ENCODE data around the gene GRM4. TPM values are rescaled to one million over a fixed set of nuclear protein-coding genes. Genes with fewer than 3 reads are reported as not detected.
A peak's percentile ranks its signal among the peaks of the same experiment; 100 is the strongest.

GRM4 gene
- total RNA-seq, 6 experiments from 2014 or later, result not detected

GRCh38 chr6:34178357-34179105 is 32.6 kb upstream of the GRM4 start:
- no peak for ATAC-seq
- Histone ChIP-seq H3K36me3 (no peaks in the 10 kb centered on the region), H3K4me3 (no peak overlapping the region), H3K4me1 (no peaks in the 10 kb centered on the region), H3K9me3 (no peaks in the 10 kb centered on the region), H3K27ac (no peak overlapping the region), H3K27me3 (no peaks in the 10 kb centered on the region)
- TF ChIP-seq CTCF (IDR thresholded peaks at IDR 0.05) (no peak), POLR2A (IDR thresholded peaks at IDR 0.05) (no peak)
- 100% methylated on average over 3 of the region's 19 CpGs for WGBS (ENCODE audit: insufficient coverage, low coverage, low lambda C conversion rate, missing lambda C conversion rate)
- intact Hi-C loops (cut with DNase I), result no loop called here
- DNase-seq, result no peak

DNA sequence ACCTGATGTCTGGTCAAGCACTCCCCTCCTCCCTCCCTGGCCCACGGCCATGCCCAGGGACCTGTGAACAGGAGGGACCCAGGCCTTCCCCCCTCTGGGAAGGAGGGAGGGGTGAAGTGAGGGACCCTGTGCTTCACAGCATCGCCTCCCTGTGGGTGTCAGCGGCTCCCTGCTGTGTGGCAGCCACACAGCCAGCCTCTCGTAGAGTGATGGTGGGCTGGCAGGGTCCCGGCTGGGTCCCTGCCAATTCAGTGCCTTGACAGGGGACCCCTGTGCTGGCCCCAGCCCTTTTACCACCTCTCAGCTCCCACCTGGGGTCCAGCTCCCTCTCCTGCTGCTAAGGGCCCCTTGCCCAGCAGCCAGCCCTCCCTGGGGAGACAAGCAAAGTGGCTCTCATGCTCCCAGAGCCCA is 31.3 kb upstream of the GRM4 start:
- TF ChIP-seq POLR2A (IDR thresholded peaks at IDR 0.05), result no peak
- no peak for TF ChIP-seq CTCF (IDR thresholded peaks at IDR 0.05)
- Histone ChIP-seq H3K9me3 (no peaks in the 10 kb centered on the region), H3K4me3 (no peak overlapping the region), H3K27ac (no peak overlapping the region), H3K36me3 (no peaks in the 10 kb centered on the region), H3K27me3 (no peaks in the 10 kb centered on the region), H3K4me1 (no peaks in the 10 kb centered on the region)
- no peak for DNase-seq
- intact Hi-C loops (cut with DNase I), result no loop called here
- 60% methylated on average over 1 of the region's 5 CpGs for WGBS (ENCODE audit: insufficient coverage, low coverage, low lambda C conversion rate, missing lambda C conversion rate)
- peak in 1 of 4 donors; percentile 19 for ATAC-seq

GRCh38 chr6:34176261-34177031 is 30.6 kb upstream of the GRM4 start:
- H3K36me3 ChIP-seq, result no peaks in the 10 kb centered on the region
- no peak overlapping the region for H3K4me3 ChIP-seq
- H3K27me3 ChIP-seq, result no peaks in the 10 kb centered on the region
- no peak overlapping the region for H3K27ac ChIP-seq
- intact Hi-C loops (cut with DNase I), result no loop called here
- no peaks in the 10 kb centered on the region for H3K9me3 ChIP-seq
- TF ChIP-seq POLR2A (IDR thresholded peaks at IDR 0.05), result no peak
- no peak for TF ChIP-seq CTCF (IDR thresholded peaks at IDR 0.05)
- DNase-seq (no peak), ATAC-seq (peak in 1 of 4 donors; percentile 22)
- H3K4me1 ChIP-seq, result no peaks in the 10 kb centered on the region
- WGBS (ENCODE audit: insufficient coverage, low coverage, low lambda C conversion rate, missing lambda C conversion rate), result 76% methylated on average over 4 of the region's 9 CpGs

DNA sequence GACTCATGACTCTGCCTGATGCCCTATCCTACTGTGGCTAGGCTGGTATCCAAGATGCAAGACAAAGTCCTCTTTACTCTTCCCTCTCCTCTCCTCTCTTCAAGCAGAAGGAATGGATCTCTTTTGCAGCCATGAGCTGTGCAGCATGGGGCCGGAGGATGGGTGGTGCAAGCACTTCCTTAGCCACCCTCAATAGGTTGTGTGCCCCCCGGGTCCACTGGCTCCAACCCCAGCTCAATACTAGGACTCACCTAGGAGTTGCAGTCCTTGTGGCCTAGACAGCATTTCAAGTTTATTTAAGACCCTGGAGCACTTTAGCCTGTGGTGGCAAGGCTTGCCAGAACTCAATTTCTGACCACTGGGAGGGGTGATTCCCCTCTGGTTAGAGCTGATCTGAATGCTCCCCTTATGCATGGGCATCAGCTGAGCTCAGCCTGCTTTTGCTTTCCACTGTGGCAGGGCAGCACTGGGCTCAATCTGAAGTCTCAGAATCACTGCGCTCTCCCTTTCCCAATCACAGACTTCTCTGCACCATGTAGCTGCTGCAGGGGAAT is 29.0 kb upstream of the GRM4 start:
- TF ChIP-seq POLR2A (IDR thresholded peaks at IDR 0.05) (no peak), CTCF (IDR thresholded peaks at IDR 0.05) (no peak)
- ATAC-seq, result no peak
- H3K27ac ChIP-seq, result no peak overlapping the region
- H3K27me3 ChIP-seq, result no peaks in the 10 kb centered on the region
- H3K36me3 ChIP-seq, result no peaks in the 10 kb centered on the region
- no peaks in the 10 kb centered on the region for H3K4me1 ChIP-seq
- DNase-seq, result no peak
- intact Hi-C loops (cut with DNase I), result no loop called here
- no peaks in the 10 kb centered on the region for H3K9me3 ChIP-seq
- no CpG with 5 or more reads among the region's 3 CpGs for WGBS (ENCODE audit: insufficient coverage, low coverage, low lambda C conversion rate, missing lambda C conversion rate)
- H3K4me3 ChIP-seq, result no peak overlapping the region

Data from right lobe of liver (tissue), 6 donors.